NCI-H146 treated with DMSO at 0.1 percent for 48 hours (cell line): ENCODE data around the gene MCC.

Experiments used
- DNase-seq: peaks from one replicate; lab custom pipeline; 2025; ENCODE audit not compliant: unreplicated experiment; lab: John Stamatoyannopoulos, UW

MCC gene

GRCh38 chr5:113040672-113041260 is 447.5 kb downstream of the MCC start:
- no peak for DNase-seq

GRCh38 chr5:113039934-113040285 is 448.3 kb downstream of the MCC start:
- DNase-seq, result no peak

- peak; percentile 39 for DNase-seq
Observed at GRCh38 chr5:113039229-113039933, 448.9 kb downstream of the MCC start.

GRCh38 chr5:113038714-113039113 is 449.5 kb downstream of the MCC start:
- no peak for DNase-seq

GRCh38 chr5:113038136-113038535 is 450.1 kb downstream of the MCC start:
- DNase-seq, result no peak

GRCh38 chr5:113036826-113037225 is 451.4 kb downstream of the MCC start:
- DNase-seq, result no peak

GRCh38 chr5:113036321-113036720 is 451.9 kb downstream of the MCC start:
- no peak for DNase-seq

GRCh38 chr5:113035096-113035495 is 453.2 kb downstream of the MCC start:
- no peak for DNase-seq

GRCh38 chr5:113034182-113034773 is 454.0 kb downstream of the MCC start:
- DNase-seq, result peak; percentile 53

GRCh38 chr5:113031557-113031956 is 456.7 kb downstream of the MCC start:
- no peak for DNase-seq

GRCh38 chr5:113031104-113031503 is 457.1 kb downstream of the MCC start:
- no peak for DNase-seq

GRCh38 chr5:113029614-113030013 is 458.6 kb downstream of the MCC start:
- no peak for DNase-seq

GRCh38 chr5:113027431-113027830 is 460.8 kb downstream of the MCC start:
- DNase-seq, result no peak

GRCh38 chr5:113027015-113027414 is 461.2 kb downstream of the MCC start:
- no peak for DNase-seq

- no peak for DNase-seq
Observed at GRCh38 chr5:113026211-113026610, 462.0 kb downstream of the MCC start.

GRCh38 chr5:113025596-113025995 is 462.7 kb downstream of the MCC start:
- no peak for DNase-seq

GRCh38 chr5:113024076-113024697 is 464.1 kb downstream of the MCC start:
- DNase-seq, result no peak

GRCh38 chr5:113022661-113023060 is 465.6 kb downstream of the MCC start:
- no peak for DNase-seq

- DNase-seq, result no peak
Observed at GRCh38 chr5:113020461-113021273, 467.6 kb downstream of the MCC start.

- DNase-seq, result no peak
Observed at GRCh38 chr5:113017881-113018635, 470.2 kb downstream of the MCC start.

GRCh38 chr5:113005454-113005853 is 482.8 kb downstream of the MCC start:
- no peak for DNase-seq
